Neuronal stem cell (in vitro differentiated cells): ENCODE results near the gene AUH.

ENCODE experiments used
- DNase-seq: peaks from one replicate; pipeline ENCODE4 v3.0.0-alpha.2; 2013; ENCODE audit warnings: low spot score
- H2AFZ ChIP-seq: one replicate; pipeline ENCODE4 v1.6.1; 2013; ENCODE audit warnings: mild to moderate bottlenecking, low read length, inconsistent platforms
- H2AK5ac ChIP-seq: 2 replicates; pipeline ENCODE4 v1.6.1; 2013; ENCODE audit warnings: low read depth, mild to moderate bottlenecking, inconsistent platforms, low read length, moderate library complexity, mixed read lengths
- H2BK120ac ChIP-seq: 2 replicates; pipeline ENCODE4 v1.6.1; 2013; ENCODE audit warnings: low read depth, mild to moderate bottlenecking, inconsistent platforms, low read length, moderate library complexity, mixed read lengths
- H2BK12ac ChIP-seq: one replicate; pipeline ENCODE4 v1.6.1; 2013; ENCODE audit warnings: low read length, inconsistent platforms
- H2BK15ac ChIP-seq: 2 replicates; pipeline ENCODE4 v1.6.1; 2013; ENCODE audit warnings: mild to moderate bottlenecking, low read length, inconsistent platforms, mixed read lengths
- H2BK5ac ChIP-seq: one replicate; pipeline ENCODE4 v1.6.1; 2013; ENCODE audit warnings: inconsistent platforms, mild to moderate bottlenecking, low read length, moderate library complexity
- H3K14ac ChIP-seq: one replicate; pipeline ENCODE4 v1.6.1; 2013; ENCODE audit warnings: low read length, inconsistent platforms
- H3K18ac ChIP-seq: 2 replicates; pipeline ENCODE4 v1.6.1; 2013; ENCODE audit warnings: low read length, inconsistent platforms
- H3K23ac ChIP-seq: 2 replicates; pipeline ENCODE4 v1.6.1; 2013; ENCODE audit warnings: low read depth, mild to moderate bottlenecking, mixed read lengths, low read length, inconsistent platforms; ENCODE audit not compliant: poor library complexity
- H3K27ac ChIP-seq: replicated peaks from 3 replicates; pipeline ENCODE4 v1.5.1; 2013; ENCODE audit warnings: low read length, inconsistent platforms
- H3K27me3 ChIP-seq, 3 experiments: 2 replicates each; pipeline ENCODE4 v1.6.1; 2013; ENCODE audit warnings: low read length in 3 of 3, mild to moderate bottlenecking in 2 of 3, inconsistent platforms in 1 of 3, low read depth in 1 of 3, mixed read lengths in 1 of 3, moderate library complexity in 1 of 3; ENCODE audit not compliant: control insufficient read depth in 3 of 3, insufficient read depth in 3 of 3
- H3K36me3 ChIP-seq, 2 donors: replicated peaks in 1 of 2; 2 replicates each; pipeline ENCODE4 v1.6.1; 2013; ENCODE audit warnings: low read length in 2 of 2; ENCODE audit not compliant: control insufficient read depth in 2 of 2, insufficient read depth in 2 of 2
- H3K4ac ChIP-seq: 2 replicates; pipeline ENCODE4 v1.6.1; 2013; ENCODE audit warnings: inconsistent platforms, mild to moderate bottlenecking, low read length, moderate library complexity
- H3K4me1 ChIP-seq, 2 donors: 1 replicate in 1 of 2; 2 replicates in 1 of 2; pipeline ENCODE4 v1.6.1; 2013; ENCODE audit warnings: low read length in 2 of 2, low read depth in 1 of 2; ENCODE audit not compliant: control insufficient read depth in 2 of 2, insufficient read depth in 1 of 2
- H3K4me2 ChIP-seq: one replicate; pipeline ENCODE4 v1.6.1; 2013; ENCODE audit warnings: mild to moderate bottlenecking, low read length, inconsistent platforms; ENCODE audit not compliant: insufficient read depth, poor library complexity, severe bottlenecking
- H3K4me3 ChIP-seq, 2 donors: 2 replicates each; pipeline ENCODE4 v1.5.1; 2013; ENCODE audit warnings: low read length in 2 of 2, mild to moderate bottlenecking in 2 of 2, inconsistent platforms in 1 of 2, moderate library complexity in 1 of 2
- H3K79me1 ChIP-seq: one replicate; pipeline ENCODE4 v1.6.1; 2013; ENCODE audit warnings: low read depth, mild to moderate bottlenecking, inconsistent platforms, low read length, moderate library complexity
- H3K9ac ChIP-seq: one replicate; pipeline ENCODE4 v1.6.1; 2013; ENCODE audit warnings: mild to moderate bottlenecking, low read depth, low read length, inconsistent platforms; ENCODE audit not compliant: poor library complexity
- H3K9me3 ChIP-seq, 2 donors: replicated peaks in 1 of 2; 2 replicates each; pipeline versions ENCODE3 to v1.6.1; 2013; ENCODE audit warnings: low read length in 2 of 2, mild to moderate bottlenecking in 2 of 2, inconsistent platforms in 1 of 2, low read depth in 1 of 2, mixed read lengths in 1 of 2, moderate library complexity in 1 of 2; ENCODE audit not compliant: control insufficient read depth in 2 of 2, insufficient read depth in 1 of 2
- H4K8ac ChIP-seq: one replicate; pipeline ENCODE4 v1.6.1; 2013; ENCODE audit warnings: low read depth, mild to moderate bottlenecking, inconsistent platforms, low read length, moderate library complexity
- H4K91ac ChIP-seq: one replicate; pipeline ENCODE4 v1.6.1; 2013; ENCODE audit warnings: low read length, low read depth, mild to moderate bottlenecking, inconsistent platforms; ENCODE audit not compliant: poor library complexity
- WGBS, 2 donors: extraction: QIAGEN DNeasy Blood & Tissue Kit; methylation state at CpG; one replicate each; pipeline ENCODE4 v1.1.7; 2013; ENCODE audit warnings: missing lambda C conversion rate in 2 of 2, mixed read lengths in 1 of 2; ENCODE audit not compliant: insufficient read length in 2 of 2, insufficient replicate concordance in 1 of 2; ENCODE audit errors: extremely low coverage in 2 of 2; 5-methylcytosine and 5-hydroxymethylcytosine counted together

The AUH gene

GRCh38 chr9:91253488-91253887, 108.2 kb downstream of the AUH start:
- Histone ChIP-seq H3K4me2 (no peak overlapping the region), H2BK12ac (no peak overlapping the region), H4K8ac (no peak overlapping the region), H3K4me1 (no peaks in the 10 kb centered on the region), H3K27ac (no peak overlapping the region), H3K4me3 (no peak overlapping the region), H3K4ac (no peak overlapping the region), H3K79me1 (no peaks in the 10 kb centered on the region), H2AK5ac (no peak overlapping the region), H3K14ac (no peak overlapping the region), H3K36me3 (no peaks in the 10 kb centered on the region), H3K27me3 (no peaks in the 10 kb centered on the region), H3K9ac (no peak overlapping the region), H4K91ac (no peak overlapping the region), H3K9me3 (no peaks in the 10 kb centered on the region), H2BK120ac (no peak overlapping the region), H2BK15ac (no peak overlapping the region), H3K18ac (no peak overlapping the region), H3K23ac (no peak overlapping the region), H2BK5ac (no peak overlapping the region), H2AFZ (no peak overlapping the region)
- DNase-seq: no peak
- no CpG with 5 or more reads among the region's 1 CpG for WGBS, 2 donors

- no peak overlapping the region for H2BK15ac ChIP-seq
- DNase-seq: no peak
Observed at GRCh38 chr9:91248707-91249106, 113.0 kb downstream of the AUH start.

GRCh38 chr9:91247278-91247677, 114.4 kb downstream of the AUH start:
- H2AK5ac ChIP-seq: no peak overlapping the region
- no peak overlapping the region for H2AFZ ChIP-seq
- no peak for DNase-seq
- H3K36me3 ChIP-seq: no peaks in the 10 kb centered on the region
- H3K79me1 ChIP-seq: no peaks in the 10 kb centered on the region
- WGBS, 2 donors: no CpG with 5 or more reads among the region's 2 CpGs
- H3K4me2 ChIP-seq: no peak overlapping the region
- H2BK15ac ChIP-seq: no peak overlapping the region
- peak overlapping the region; percentile 15 for H3K18ac ChIP-seq
- no peak overlapping the region for H3K23ac ChIP-seq
- no peak overlapping the region for H3K4me3 ChIP-seq
- no peak overlapping the region for H4K91ac ChIP-seq
- H3K14ac ChIP-seq: no peak overlapping the region
- H4K8ac ChIP-seq: no peak overlapping the region
- no peaks in the 10 kb centered on the region for H3K27me3 ChIP-seq
- no peaks in the 10 kb centered on the region for H3K9me3 ChIP-seq
- peaks cover 9 to 13% of the 10 kb centered on the region in 2 donors for H3K4me1 ChIP-seq
- H2BK5ac ChIP-seq: no peak overlapping the region
- H3K9ac ChIP-seq: no peak overlapping the region
- H3K27ac ChIP-seq: no peak overlapping the region
- H2BK120ac ChIP-seq: no peak overlapping the region
- no peak overlapping the region for H2BK12ac ChIP-seq
- no peak overlapping the region for H3K4ac ChIP-seq

More at GRCh38 chr9:91248707-91249106, 113.0 kb downstream of the AUH start:
- Histone ChIP-seq H3K4me1 (peaks cover 9 to 13% of the 10 kb centered on the region in 2 donors), H3K79me1 (no peaks in the 10 kb centered on the region), H3K4me3 (no peak overlapping the region), H2AFZ (no peak overlapping the region), H4K8ac (no peak overlapping the region), H3K27ac (no peak overlapping the region), H3K9ac (no peak overlapping the region), H4K91ac (no peak overlapping the region), H3K4ac (no peak overlapping the region), H2AK5ac (no peak overlapping the region), H3K9me3 (no peaks in the 10 kb centered on the region), H3K27me3 (no peaks in the 10 kb centered on the region), H3K14ac (no peak overlapping the region), H3K36me3 (no peaks in the 10 kb centered on the region), H3K18ac (no peak overlapping the region), H3K23ac (no peak overlapping the region), H3K4me2 (no peak overlapping the region), H2BK12ac (no peak overlapping the region), H2BK5ac (no peak overlapping the region), H2BK120ac (no peak overlapping the region)
- WGBS, 2 donors: no CpG with 5 or more reads among the region's 6 CpGs

- H2BK15ac ChIP-seq: no peak overlapping the region
- H3K4me3 ChIP-seq: no peak overlapping the region
- H3K36me3 ChIP-seq: no peaks in the 10 kb centered on the region
- H2BK5ac ChIP-seq: no peak overlapping the region
- no CpG with 5 or more reads among the region's 5 CpGs for WGBS, 2 donors
- no peak for DNase-seq
- no peak overlapping the region for H3K18ac ChIP-seq
- H3K4me1 ChIP-seq: peaks cover 9 to 13% of the 10 kb centered on the region in 2 donors
- no peak overlapping the region for H3K27ac ChIP-seq
- H3K4ac ChIP-seq: no peak overlapping the region
- H4K91ac ChIP-seq: no peak overlapping the region
- H3K27me3 ChIP-seq: no peaks in the 10 kb centered on the region
- H3K9me3 ChIP-seq: no peaks in the 10 kb centered on the region
- no peak overlapping the region for H2BK12ac ChIP-seq
- H3K23ac ChIP-seq: no peak overlapping the region
- no peak overlapping the region for H3K14ac ChIP-seq
- H4K8ac ChIP-seq: no peak overlapping the region
- H3K79me1 ChIP-seq: peaks cover 2% of the 10 kb centered on the region
- no peak overlapping the region for H3K4me2 ChIP-seq
- no peak overlapping the region for H2AK5ac ChIP-seq
- no peak overlapping the region for H3K9ac ChIP-seq
- no peak overlapping the region for H2AFZ ChIP-seq
- H2BK120ac ChIP-seq: no peak overlapping the region
Observed at GRCh38 chr9:91246846-91247245, 114.9 kb downstream of the AUH start.
